HG02970 (cell line): ENCODE data around the gene LTV1.
A peak's percentile ranks its signal among the peaks of the same experiment; 100 is the strongest.

Experiments
- ATAC-seq: cut with Tn5 transposase; IDR thresholded peaks from one replicate; pipeline ENCODE4 v1.9.1; 2021; ENCODE audit warnings: mild to moderate bottlenecking, moderate library complexity, moderate number of reproducible peaks; ENCODE audit not compliant: unreplicated experiment, low FRiP score

The LTV1 gene

GRCh38 chr6:143884216-143884900 lies 41.2 kb downstream of the LTV1 start:
- ATAC-seq = no peak

DNA sequence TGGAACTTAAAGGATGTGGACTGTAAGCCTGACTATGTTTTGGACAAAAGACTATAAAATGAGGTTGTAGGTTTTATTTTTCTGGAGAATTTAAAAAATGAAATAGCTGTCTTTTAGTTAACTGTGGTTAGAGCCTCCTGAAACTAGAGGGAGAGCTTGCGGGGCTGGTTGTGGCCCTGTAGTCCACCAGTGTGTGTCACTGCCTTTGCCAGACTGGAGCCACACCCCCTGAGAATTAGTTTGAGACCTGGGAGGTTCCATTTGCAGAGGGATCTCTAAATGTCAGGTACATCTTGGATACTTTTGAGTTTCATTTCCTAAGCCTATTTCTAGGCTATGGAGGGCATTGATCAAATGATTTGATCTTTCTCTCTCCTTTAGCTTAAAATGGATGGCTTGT lies 42.0 kb downstream of the LTV1 start:
- no peak for ATAC-seq

GRCh38 chr6:143894655-143895054 lies 51.5 kb downstream of the LTV1 start:
- no peak for ATAC-seq

GRCh38 chr6:143896126-143896860 lies 53.2 kb downstream of the LTV1 start:
- no peak for ATAC-seq

GRCh38 chr6:143900358-143900757 lies 57.2 kb downstream of the LTV1 start:
- ATAC-seq = no peak

DNA sequence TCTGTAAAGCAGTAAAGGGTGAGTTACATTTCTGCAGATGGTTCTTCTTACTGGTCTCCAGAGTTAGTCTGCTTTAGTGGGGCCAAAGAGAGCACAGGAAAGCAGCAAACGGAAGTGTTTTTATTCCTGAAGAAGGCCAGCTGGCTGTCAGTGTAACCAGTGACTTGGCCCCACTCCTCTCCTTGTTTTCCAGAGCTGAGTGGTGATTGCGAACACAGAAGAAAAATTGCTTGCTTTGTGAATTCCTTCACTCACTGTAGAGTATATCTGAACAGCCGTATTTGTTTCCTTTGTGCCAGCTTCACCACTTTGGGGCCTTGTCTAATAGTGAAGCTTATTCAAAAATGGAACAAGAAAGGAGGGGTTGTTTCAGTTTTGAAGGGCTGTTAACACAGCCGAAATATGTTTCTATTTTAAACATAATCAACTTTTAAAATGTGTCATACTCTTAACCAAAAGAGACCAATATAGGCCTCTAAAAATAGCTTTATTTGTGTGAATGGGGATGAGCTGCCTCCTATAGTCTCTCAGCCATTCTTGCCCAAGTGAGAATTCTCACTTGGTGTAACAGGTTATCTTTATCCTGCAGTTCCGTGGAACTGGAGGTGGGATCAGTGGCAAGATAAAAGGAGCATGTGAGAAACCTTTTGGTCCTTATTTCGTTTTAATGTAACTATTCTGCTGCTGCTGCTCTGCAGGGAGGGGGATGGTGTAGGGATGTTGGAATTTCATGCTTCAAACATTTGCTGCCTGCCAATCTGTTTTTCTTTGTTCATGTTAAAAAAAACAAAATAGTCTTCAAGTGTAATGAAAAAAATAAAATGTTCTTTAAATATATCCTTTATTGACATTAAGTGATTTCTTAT lies 59.0 kb downstream of the LTV1 start:
- ATAC-seq = peak; percentile 93

DNA sequence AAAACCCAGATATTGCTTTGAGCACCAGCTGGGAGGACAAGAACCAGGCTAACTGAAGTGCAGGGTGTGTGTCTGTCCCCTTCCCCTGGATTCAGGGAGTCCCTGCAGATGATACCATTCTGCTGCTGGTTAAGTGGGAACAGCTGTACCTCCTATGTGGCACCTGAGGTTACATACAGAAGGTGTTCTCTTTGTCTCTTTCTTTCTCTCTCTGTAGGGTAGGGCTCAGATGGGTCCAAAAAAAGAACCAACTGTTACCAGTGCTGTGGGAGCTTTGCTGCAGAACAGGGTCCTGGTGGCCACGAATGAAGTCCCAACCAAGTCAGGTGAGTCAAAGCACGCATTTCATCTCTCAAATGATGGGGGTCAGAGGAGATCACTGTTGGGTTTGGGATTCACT lies 59.7 kb downstream of the LTV1 start:
- no peak for ATAC-seq

- ATAC-seq = no peak
Observed at GRCh38 chr6:143911028-143911427, 67.9 kb downstream of the LTV1 start.

DNA sequence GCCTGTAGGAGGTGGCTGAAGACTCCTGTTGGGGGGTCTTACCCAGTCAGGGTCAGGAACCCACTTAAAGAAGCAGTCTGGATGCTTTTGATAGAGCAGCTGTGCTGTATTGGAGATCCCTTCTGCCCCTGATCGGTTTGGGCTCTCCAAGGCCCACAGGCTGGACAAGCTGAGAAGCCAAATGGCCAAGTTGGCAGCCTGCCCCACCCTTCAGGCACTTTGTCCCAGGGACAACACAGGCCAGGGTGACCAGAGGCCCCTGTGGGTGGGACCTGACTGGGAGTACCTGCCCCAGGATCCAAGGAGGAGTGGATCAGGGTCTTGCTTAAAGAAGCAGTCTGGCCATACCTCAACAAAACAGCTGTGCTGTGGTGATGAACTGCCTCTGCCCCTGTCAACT lies 69.5 kb downstream of the LTV1 start:
- ATAC-seq = no peak
